Measurements from ENCODE around the gene ZNF750. TPM values are rescaled to one million over a fixed set of nuclear protein-coding genes. Genes with fewer than 3 reads are reported as not detected.

ZNF750 gene
- total RNA-seq, 1 experiment from 2014 or later, result 0.14 TPM

DNA sequence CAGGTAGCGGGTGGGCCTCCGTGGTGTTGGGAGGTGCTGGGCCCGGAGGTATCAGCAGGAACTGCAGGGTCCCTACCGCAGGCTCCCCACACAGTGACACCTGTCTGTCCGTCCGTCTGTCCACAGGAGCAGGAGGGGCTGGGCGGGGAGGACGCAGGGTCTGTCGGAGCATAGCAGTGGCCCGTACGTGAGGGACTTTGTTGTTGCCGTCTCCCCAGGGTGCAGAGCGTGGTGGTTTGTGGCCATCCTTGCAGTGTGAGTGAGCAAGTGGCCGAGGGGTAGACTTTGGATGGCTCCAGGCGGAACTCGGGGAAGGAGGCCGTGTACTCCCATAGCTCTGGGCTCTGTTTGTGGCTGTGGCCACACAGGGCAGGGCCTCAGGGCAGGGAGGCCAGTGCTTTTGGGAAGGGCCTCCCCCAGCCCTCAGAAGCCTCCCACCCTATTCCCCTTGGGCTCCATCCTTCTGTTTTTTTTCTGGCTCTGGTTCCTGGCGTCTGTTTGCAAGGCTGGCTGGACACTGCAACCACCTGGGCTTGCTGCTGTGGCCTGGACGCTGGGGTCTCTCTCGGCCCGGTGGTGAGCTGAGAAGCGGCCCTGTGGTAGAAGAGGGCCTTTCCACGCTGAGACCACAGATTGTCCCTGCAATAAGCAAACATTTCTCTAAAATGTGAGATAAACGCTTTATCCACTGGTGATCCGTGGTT lies 41.0 kb upstream of the ZNF750 start:
- Histone ChIP-seq H3K4me1 (peaks cover 40% of the 10 kb centered on the region), H3K4me3 (ENCODE audit: low read depth, low read length) (no peak overlapping the region), H3K27me3 (replicated peaks; ENCODE audit: control insufficient read depth, insufficient read depth, low read length) (no peaks in the 10 kb centered on the region), H3K9me3 (no peaks in the 10 kb centered on the region), H3K36me3 (ENCODE audit: control insufficient read depth, insufficient read depth, low read length) (no peaks in the 10 kb centered on the region)
- no peak overlapping the region for H3K4me3 Mint-ChIP-seq (ENCODE audit: unreplicated experiment)
- H3K9me3 Mint-ChIP-seq (ENCODE audit: unreplicated experiment), result no peaks in the 10 kb centered on the region
- intact Hi-C loops (cut with micrococcal nuclease; ENCODE audit: unreplicated experiment), result no loop called here
- BruUV-seq (replicated peaks), result no TSS peak
- H3K4me1 Mint-ChIP-seq (ENCODE audit: low read depth, unreplicated experiment), result peaks cover 60% of the 10 kb centered on the region
- H3K27ac Mint-ChIP-seq (ENCODE audit: unreplicated experiment), result peak overlapping the region; percentile 94
- CTCF ChIA-PET, result interaction anchor here (1.0 to 1.4 kb wide), 2 partner anchors 33 to 99 kb away, joined by 6 to 7 read pairs; no protein-coding TSS in a partner anchor
- TF ChIP-seq, protein P1, sequence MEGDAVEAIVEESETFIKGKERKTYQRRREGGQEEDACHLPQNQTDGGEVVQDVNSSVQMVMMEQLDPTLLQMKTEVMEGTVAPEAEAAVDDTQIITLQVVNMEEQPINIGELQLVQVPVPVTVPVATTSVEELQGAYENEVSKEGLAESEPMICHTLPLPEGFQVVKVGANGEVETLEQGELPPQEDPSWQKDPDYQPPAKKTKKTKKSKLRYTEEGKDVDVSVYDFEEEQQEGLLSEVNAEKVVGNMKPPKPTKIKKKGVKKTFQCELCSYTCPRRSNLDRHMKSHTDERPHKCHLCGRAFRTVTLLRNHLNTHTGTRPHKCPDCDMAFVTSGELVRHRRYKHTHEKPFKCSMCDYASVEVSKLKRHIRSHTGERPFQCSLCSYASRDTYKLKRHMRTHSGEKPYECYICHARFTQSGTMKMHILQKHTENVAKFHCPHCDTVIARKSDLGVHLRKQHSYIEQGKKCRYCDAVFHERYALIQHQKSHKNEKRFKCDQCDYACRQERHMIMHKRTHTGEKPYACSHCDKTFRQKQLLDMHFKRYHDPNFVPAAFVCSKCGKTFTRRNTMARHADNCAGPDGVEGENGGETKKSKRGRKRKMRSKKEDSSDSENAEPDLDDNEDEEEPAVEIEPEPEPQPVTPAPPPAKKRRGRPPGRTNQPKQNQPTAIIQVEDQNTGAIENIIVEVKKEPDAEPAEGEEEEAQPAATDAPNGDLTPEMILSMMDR (IDR thresholded peaks at IDR 0.05; ENCODE audit: insufficient read depth in 1 of 2, low read depth in 1 of 2, low read length in 1 of 2, severe bottlenecking in 1 of 2, unreplicated experiment in 1 of 2), result no peak
- no peak for DNase-seq
- H3K36me3 Mint-ChIP-seq (ENCODE audit: insufficient read depth, unreplicated experiment), result peaks cover 36% of the 10 kb centered on the region
- POLR2A ChIA-PET, result no interaction called here
- H3K27me3 Mint-ChIP-seq (ENCODE audit: insufficient read depth, unreplicated experiment), result no peaks in the 10 kb centered on the region

DNA sequence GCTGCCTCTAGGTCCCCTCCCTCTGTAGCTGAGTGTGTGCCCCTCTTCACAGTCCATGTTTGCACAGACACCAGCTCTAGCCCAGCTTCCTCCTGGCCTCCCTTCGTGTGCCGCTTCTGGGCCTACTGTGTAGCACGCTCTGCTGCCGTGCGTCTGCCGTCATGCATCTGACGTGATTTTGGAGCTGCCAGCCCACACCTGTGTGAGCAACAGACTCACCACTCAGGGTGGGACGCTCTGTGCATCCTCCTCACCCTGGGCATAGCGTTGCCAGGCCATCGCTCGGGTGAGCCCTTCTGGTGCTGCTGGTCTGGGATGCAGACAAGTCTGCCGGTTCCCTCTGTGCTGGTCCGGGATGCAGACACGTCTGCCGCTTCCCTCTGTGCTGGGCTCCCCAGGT lies 39.4 kb upstream of the ZNF750 start:
- Histone ChIP-seq H3K4me1 (peaks cover 46% of the 10 kb centered on the region), H3K4me3 (ENCODE audit: low read depth, low read length) (no peak overlapping the region), H3K27me3 (replicated peaks; ENCODE audit: control insufficient read depth, insufficient read depth, low read length) (no peaks in the 10 kb centered on the region), H3K36me3 (ENCODE audit: control insufficient read depth, insufficient read depth, low read length) (no peaks in the 10 kb centered on the region), H3K9me3 (no peaks in the 10 kb centered on the region)
- CTCF ChIA-PET, result no interaction called here
- no TSS peak for BruUV-seq (replicated peaks)
- Mint-ChIP-seq H3K9me3 (ENCODE audit: unreplicated experiment) (no peaks in the 10 kb centered on the region), H3K4me1 (ENCODE audit: low read depth, unreplicated experiment) (peaks cover 62% of the 10 kb centered on the region), H3K36me3 (ENCODE audit: insufficient read depth, unreplicated experiment) (peaks cover 44% of the 10 kb centered on the region), H3K27ac (ENCODE audit: unreplicated experiment) (no peak overlapping the region), H3K4me3 (ENCODE audit: unreplicated experiment) (no peak overlapping the region), H3K27me3 (ENCODE audit: insufficient read depth, unreplicated experiment) (no peaks in the 10 kb centered on the region)
- TF ChIP-seq, protein P1 (IDR thresholded peaks at IDR 0.05; ENCODE audit: insufficient read depth in 1 of 2, low read depth in 1 of 2, low read length in 1 of 2, severe bottlenecking in 1 of 2, unreplicated experiment in 1 of 2), result no peak
- POLR2A ChIA-PET, result no interaction called here
- intact Hi-C loops (cut with micrococcal nuclease; ENCODE audit: unreplicated experiment), result no loop called here
- DNase-seq, result no peak

DNA sequence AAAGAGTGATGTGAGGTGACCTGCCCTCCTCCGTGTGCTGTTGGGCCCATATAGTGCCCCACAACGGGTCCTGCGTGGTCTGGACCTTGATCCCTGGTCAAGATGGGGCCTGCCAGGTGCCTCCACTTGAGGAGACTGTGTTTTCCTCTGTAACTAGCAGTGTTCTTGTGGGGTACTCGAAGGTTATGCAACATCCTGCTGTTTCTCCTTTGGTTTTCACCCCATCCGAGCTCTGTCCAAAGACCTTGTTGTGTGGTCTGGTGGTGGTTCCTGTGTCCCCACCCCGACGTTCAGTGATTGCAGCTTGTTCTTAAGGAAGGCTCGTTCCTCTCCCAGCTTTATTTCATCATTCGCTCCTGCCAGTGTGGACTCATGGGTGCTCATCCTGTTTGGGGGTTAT lies 38.7 kb upstream of the ZNF750 start:
- no peaks in the 10 kb centered on the region for H3K27me3 Mint-ChIP-seq (ENCODE audit: insufficient read depth, unreplicated experiment)
- POLR2A ChIA-PET, result no interaction called here

More for the DNA sequence above, 38.7 kb upstream of the ZNF750 start:
- intact Hi-C loops (cut with micrococcal nuclease; ENCODE audit: unreplicated experiment), result no loop called here
- peaks cover 44% of the 10 kb centered on the region for H3K36me3 Mint-ChIP-seq (ENCODE audit: insufficient read depth, unreplicated experiment)
- H3K4me3 Mint-ChIP-seq (ENCODE audit: unreplicated experiment), result no peak overlapping the region
- H3K4me1 ChIP-seq, result peaks cover 46% of the 10 kb centered on the region
- TF ChIP-seq, protein P1 (IDR thresholded peaks at IDR 0.05; ENCODE audit: insufficient read depth in 1 of 2, low read depth in 1 of 2, low read length in 1 of 2, severe bottlenecking in 1 of 2, unreplicated experiment in 1 of 2), result no peak
- no peaks in the 10 kb centered on the region for H3K9me3 ChIP-seq
- no peaks in the 10 kb centered on the region for H3K36me3 ChIP-seq (ENCODE audit: control insufficient read depth, insufficient read depth, low read length)
- H3K4me3 ChIP-seq (ENCODE audit: low read depth, low read length), result no peak overlapping the region
- H3K4me1 Mint-ChIP-seq (ENCODE audit: low read depth, unreplicated experiment), result peaks cover 61% of the 10 kb centered on the region
- no peak overlapping the region for H3K27ac Mint-ChIP-seq (ENCODE audit: unreplicated experiment)
- BruUV-seq (replicated peaks), result no TSS peak
- no peaks in the 10 kb centered on the region for H3K9me3 Mint-ChIP-seq (ENCODE audit: unreplicated experiment)
- CTCF ChIA-PET, result no interaction called here
- no peak for DNase-seq
- H3K27me3 ChIP-seq (replicated peaks; ENCODE audit: control insufficient read depth, insufficient read depth, low read length), result no peaks in the 10 kb centered on the region
